Endothelial cell of umbilical vein (primary cell): ENCODE results near the gene FMC1. TPM values are rescaled to one million over a fixed set of nuclear protein-coding genes. Genes with fewer than 3 reads are reported as not detected.

Experiments used
- BruUV-seq: library from RNA; stranded (reverse); fragments of 400-500 nt; replicated peaks from 2 replicates; lab custom pipeline; 2021; lab: Mats Ljungman, UMichigan
- CTCF ChIA-PET: fragments of 300-600, 350-600 bp; sonication (Branson Sonifier 250); formaldehyde crosslinking; loops from one replicate; lab custom pipeline; 2021; ENCODE audit warnings: antibody characterized with exemption, inconsistent platforms; lab: Charles Lee
- POLR2A ChIA-PET: fragments of 300-600, 350-600 bp; sonication (Branson Sonifier 250); formaldehyde crosslinking; loops from one replicate; lab custom pipeline; 2021; ENCODE audit warnings: antibody characterized with exemption, inconsistent platforms; lab: Charles Lee
- DNase-seq: peaks from one replicate; pipeline ENCODE4 v3.0.0-alpha.2; 2011; ENCODE audit warnings: low read depth, low spot score
- FAIRE-seq: peaks from 2 replicates; lab custom pipeline; 2011; peaks lifted over from hg19 to GRCh38; lab: Jason Lieb, UNC
- H2AFZ ChIP-seq: 2 replicates; pipeline ENCODE4 v1.6.0; 2012; ENCODE audit warnings: low read depth, low read length, control low read depth, inconsistent platforms
- H3K27ac ChIP-seq: 2 replicates; pipeline ENCODE4 v1.5.1; 2011; ENCODE audit warnings: low read depth, mild to moderate bottlenecking, control low read depth, low read length, moderate library complexity; ENCODE audit not compliant: insufficient read depth
- H3K27me3 ChIP-seq, 2 experiments: 2 replicates each; pipeline versions ENCODE4 v1.6.0 to v1.6.1; 2011; ENCODE audit warnings: low read length in 2 of 2, mixed read lengths in 1 of 2; ENCODE audit not compliant: control insufficient read depth in 2 of 2, insufficient read depth in 2 of 2
- H3K36me3 ChIP-seq, 2 experiments: 2 replicates in 1 of 2; 3 replicates in 1 of 2; pipeline ENCODE4 v1.5.1; 2011; ENCODE audit warnings: low read length in 2 of 2, mild to moderate bottlenecking in 1 of 2, moderate library complexity in 1 of 2; ENCODE audit not compliant: control insufficient read depth in 2 of 2, insufficient read depth in 2 of 2; ENCODE audit errors: extremely low read depth in 1 of 2
- H3K4me1 ChIP-seq: 3 replicates; pipeline ENCODE4 v1.5.1; 2011; ENCODE audit warnings: mild to moderate bottlenecking, low read length; ENCODE audit not compliant: control insufficient read depth, insufficient read depth; ENCODE audit errors: extremely low read depth
- H3K4me2 ChIP-seq: 2 replicates; pipeline ENCODE4 v1.6.1; 2011; ENCODE audit warnings: low read length, control low read depth, mixed read lengths; ENCODE audit not compliant: insufficient read depth
- H3K4me3 ChIP-seq, 3 experiments: fragments of 200-600 bp in 1 of 3; sonication (generic), shearing (Covaris generic) in 1 of 3; replicated peaks in 1 of 3; 2 replicates each; pipeline ENCODE4 v1.5.1; 2011 to 2016; ENCODE audit warnings: control low read depth in 3 of 3, low read length in 3 of 3, mild to moderate bottlenecking in 2 of 3, inconsistent platforms in 1 of 3, low read depth in 1 of 3, moderate library complexity in 1 of 3; ENCODE audit not compliant: insufficient read depth in 1 of 3
- H3K79me2 ChIP-seq: 2 replicates; pipeline ENCODE4 v1.6.0; 2012; ENCODE audit warnings: low read length, inconsistent platforms; ENCODE audit not compliant: control insufficient read depth, insufficient read depth
- H3K9ac ChIP-seq: replicated peaks from 2 replicates; pipeline ENCODE3; 2011; ENCODE audit warnings: low read length, control low read depth; ENCODE audit not compliant: insufficient read depth; ENCODE audit errors: extremely low read depth
- H3K9me1 ChIP-seq: replicated peaks from 3 replicates; pipeline ENCODE4 v1.6.0; 2011; ENCODE audit warnings: mild to moderate bottlenecking, low read length; ENCODE audit not compliant: control insufficient read depth, insufficient read depth; ENCODE audit errors: extremely low read depth
- H3K9me3 ChIP-seq: replicated peaks from 2 replicates; pipeline ENCODE4 v1.5.1; 2012; ENCODE audit warnings: low read length, inconsistent platforms; ENCODE audit not compliant: control insufficient read depth, insufficient read depth
- H4K20me1 ChIP-seq: replicated peaks from 2 replicates; pipeline ENCODE3; 2011; ENCODE audit warnings: mild to moderate bottlenecking, low read length; ENCODE audit not compliant: control insufficient read depth, insufficient read depth; ENCODE audit errors: extremely low read depth
- CTCF ChIP-seq, 2 donors: IDR thresholded peaks; 1 replicate in 1 of 2; 2 replicates in 1 of 2; pipeline ENCODE4 v1.5.1; 2011; ENCODE audit warnings: low read length in 2 of 2, mild to moderate bottlenecking in 2 of 2, moderate library complexity in 2 of 2, control low read depth in 1 of 2, inconsistent platforms in 1 of 2, low read depth in 1 of 2; ENCODE audit not compliant: insufficient read depth in 1 of 2; ENCODE audit errors: extremely low read depth in 1 of 2
- EZH2 ChIP-seq: IDR thresholded peaks from 2 replicates; pipeline ENCODE4 v1.6.1; 2012; ENCODE audit warnings: borderline replicate concordance, low read depth, mild to moderate bottlenecking, moderate library complexity, low read length, inconsistent platforms; ENCODE audit not compliant: severe bottlenecking
- FOS ChIP-seq: IDR thresholded peaks from 2 replicates; pipeline ENCODE4 v1.6.1; 2011; ENCODE audit warnings: mild to moderate bottlenecking, low read length, moderate library complexity, borderline replicate concordance; ENCODE audit not compliant: insufficient read depth
- GATA2 ChIP-seq: IDR thresholded peaks from 2 replicates; pipeline ENCODE4 v1.7.0; 2011; ENCODE audit warnings: low read depth, mild to moderate bottlenecking, moderate library complexity, mixed read lengths, low read length; ENCODE audit not compliant: insufficient read length, insufficient read depth
- JUN ChIP-seq: IDR thresholded peaks from 2 replicates; pipeline ENCODE4 v1.6.1; 2011; ENCODE audit warnings: borderline replicate concordance, low read depth; ENCODE audit not compliant: insufficient read length, insufficient read depth
- MYC ChIP-seq: IDR thresholded peaks from one replicate; pipeline ENCODE4 v1.6.1; 2011; ENCODE audit warnings: mild to moderate bottlenecking, low read depth, low read length
- POLR2A ChIP-seq: IDR thresholded peaks from 2 replicates; pipeline ENCODE4 v1.6.1; 2012; ENCODE audit warnings: low read depth, mild to moderate bottlenecking, control low read depth, low read length
- POLR2AphosphoS5 ChIP-seq: IDR thresholded peaks from 2 replicates; pipeline ENCODE4 v1.6.1; 2012; ENCODE audit warnings: low read depth, mild to moderate bottlenecking, control low read depth, low read length, moderate library complexity; ENCODE audit not compliant: insufficient read depth
- dilution Hi-C: fragments of 300-500 bp; cut with MboI; formaldehyde crosslinking; loops from one replicate; pipeline ENCODE4 v1.15.0; 2019; ENCODE audit warnings: low sequenced_read_pairs; ENCODE audit not compliant: extremely low pct_ligation_motif_present
- intact Hi-C: fragments of 100-400 bp; cut with micrococcal nuclease; formaldehyde crosslinking; loops from one replicate; pipeline ENCODE4 v1.10.0; 2022
- polyA plus RNA-seq, 4 experiments: library from polyadenylated mRNA; depleted of rRNA in 3 of 4; stranded (reverse) in 3 of 4; unstranded in 1 of 4; fragments of >200 nt; gene quantifications; 2 replicates each; pipeline versions ENCODE4 v1.2.1 to v1.2.3, GENCODE V29; 2011 to 2012; ENCODE audit warnings: missing spikeins in 1 of 4
- total RNA-seq: library from RNA; stranded (reverse); gene quantifications from 2 replicates; pipeline ENCODE4 v1.2.3, GENCODE V29; 2021
- TF ChIP-seq, protein P1 (sequence below): IDR thresholded peaks from 2 replicates; pipeline ENCODE4 v1.6.1; 2011; ENCODE audit not compliant: insufficient read depth, insufficient read length

The FMC1 gene
- total and polyA plus RNA-seq, 2 donors (not counting 3 experiments of a cell fraction or from before 2014, with no cell fraction given), result 10.7 to 23.5 TPM

DNA sequence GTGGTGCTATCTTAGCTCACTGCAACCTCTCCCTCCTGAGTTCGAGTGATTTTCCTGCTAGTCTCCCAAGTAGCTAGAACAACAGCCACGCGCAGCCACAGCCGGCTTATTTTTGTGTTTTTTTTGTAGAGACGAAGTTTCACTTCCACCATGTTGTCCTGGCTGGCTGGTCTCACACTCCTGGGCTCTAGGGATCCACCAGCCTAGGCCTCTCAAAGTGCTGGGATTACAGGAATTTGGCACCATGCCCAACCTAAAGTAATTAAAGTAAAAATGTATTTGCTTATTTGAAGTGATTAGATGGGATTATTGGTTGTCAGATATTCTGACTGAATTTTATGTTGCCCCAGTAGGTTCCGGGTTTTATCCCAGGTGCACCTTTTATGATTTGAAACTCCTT lies 41.3 kb downstream of the FMC1 start:
- H3K9me3 ChIP-seq, result no peaks in the 10 kb centered on the region
- no peaks in the 10 kb centered on the region for H3K4me1 ChIP-seq
- TF ChIP-seq CTCF (IDR thresholded peaks at IDR 0.05; ENCODE audit: extremely low read depth in 1 of 2, insufficient read depth in 1 of 2, low read depth in 1 of 2, low read length in 2 of 2) (no peak), EZH2 (no peak), POLR2AphosphoS5 (no peak), POLR2A (no peak), JUN (no peak), GATA2 (no peak), FOS (no peak), MYC (no peak)
- TF ChIP-seq, protein P1, sequence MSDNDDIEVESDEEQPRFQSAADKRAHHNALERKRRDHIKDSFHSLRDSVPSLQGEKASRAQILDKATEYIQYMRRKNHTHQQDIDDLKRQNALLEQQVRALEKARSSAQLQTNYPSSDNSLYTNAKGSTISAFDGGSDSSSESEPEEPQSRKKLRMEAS, result no peak
- H3K9ac ChIP-seq, result no peak overlapping the region
- H3K4me3 ChIP-seq, result no peak overlapping the region
- H2AFZ ChIP-seq, result no peak overlapping the region
- no TSS peak for BruUV-seq
- H4K20me1 ChIP-seq, result no peaks in the 10 kb centered on the region
- peaks cover 48% of the 10 kb centered on the region for H3K79me2 ChIP-seq
- ChIA-PET CTCF (interaction anchor here (1.3 kb wide), 1 partner anchor 52 kb away, joined by 4 read pairs; no protein-coding TSS in a partner anchor), POLR2A (no interaction called here)
- dilution Hi-C loops, result no loop called here
- no peak overlapping the region for H3K4me2 ChIP-seq
- FAIRE-seq (no peak), DNase-seq (no peak)
- intact Hi-C loops, result no loop called here
- no peak overlapping the region for H3K27ac ChIP-seq
- H3K27me3 ChIP-seq, result no peaks in the 10 kb centered on the region
- H3K9me1 ChIP-seq, result no peaks in the 10 kb centered on the region
- peaks cover 4 to 7% of the 10 kb centered on the region in 2 experiments for H3K36me3 ChIP-seq
